C4-2B (cell line): Measurements from ENCODE around the gene SYPL2.

Experiments used
- H3K27ac ChIP-seq: fragments of 450-650 bp; 2 replicates; pipeline ENCODE4 v1.5.1; 2017
- ZFX ChIP-seq: fragments of 450-650 bp; IDR thresholded peaks from 2 replicates; pipeline ENCODE4 v1.6.1; 2017
- TF ChIP-seq, protein P1 (sequence below): fragments of 450-650 bp; conservative IDR thresholded peaks from 2 replicates; pipeline ENCODE4 v1.5.1; 2017; ENCODE audit warnings: mild to moderate bottlenecking

The SYPL2 gene

DNA sequence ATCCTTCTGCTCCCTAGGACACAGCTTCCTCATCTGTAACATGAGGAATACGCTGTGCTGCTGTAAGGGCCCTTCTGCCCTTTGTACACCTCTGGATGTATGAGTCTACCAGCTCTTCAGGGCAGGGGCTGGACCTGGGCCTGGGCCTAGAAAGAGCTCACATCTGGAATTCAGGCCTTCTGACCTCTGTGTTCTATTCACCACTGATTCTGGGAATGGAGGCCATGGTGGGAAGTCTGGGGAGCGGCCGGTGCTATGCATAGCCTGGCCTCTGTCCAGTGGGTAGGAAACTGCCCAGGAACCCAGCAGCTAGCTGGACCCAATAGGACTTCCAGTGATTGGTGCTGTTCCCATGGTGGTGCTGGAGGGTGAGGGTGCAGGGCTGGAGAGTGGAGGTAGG lies 62.4 kb downstream of the SYPL2 start:
- no peak overlapping the region for H3K27ac ChIP-seq
- TF ChIP-seq, protein P1, sequence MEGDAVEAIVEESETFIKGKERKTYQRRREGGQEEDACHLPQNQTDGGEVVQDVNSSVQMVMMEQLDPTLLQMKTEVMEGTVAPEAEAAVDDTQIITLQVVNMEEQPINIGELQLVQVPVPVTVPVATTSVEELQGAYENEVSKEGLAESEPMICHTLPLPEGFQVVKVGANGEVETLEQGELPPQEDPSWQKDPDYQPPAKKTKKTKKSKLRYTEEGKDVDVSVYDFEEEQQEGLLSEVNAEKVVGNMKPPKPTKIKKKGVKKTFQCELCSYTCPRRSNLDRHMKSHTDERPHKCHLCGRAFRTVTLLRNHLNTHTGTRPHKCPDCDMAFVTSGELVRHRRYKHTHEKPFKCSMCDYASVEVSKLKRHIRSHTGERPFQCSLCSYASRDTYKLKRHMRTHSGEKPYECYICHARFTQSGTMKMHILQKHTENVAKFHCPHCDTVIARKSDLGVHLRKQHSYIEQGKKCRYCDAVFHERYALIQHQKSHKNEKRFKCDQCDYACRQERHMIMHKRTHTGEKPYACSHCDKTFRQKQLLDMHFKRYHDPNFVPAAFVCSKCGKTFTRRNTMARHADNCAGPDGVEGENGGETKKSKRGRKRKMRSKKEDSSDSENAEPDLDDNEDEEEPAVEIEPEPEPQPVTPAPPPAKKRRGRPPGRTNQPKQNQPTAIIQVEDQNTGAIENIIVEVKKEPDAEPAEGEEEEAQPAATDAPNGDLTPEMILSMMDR, result no peak

DNA sequence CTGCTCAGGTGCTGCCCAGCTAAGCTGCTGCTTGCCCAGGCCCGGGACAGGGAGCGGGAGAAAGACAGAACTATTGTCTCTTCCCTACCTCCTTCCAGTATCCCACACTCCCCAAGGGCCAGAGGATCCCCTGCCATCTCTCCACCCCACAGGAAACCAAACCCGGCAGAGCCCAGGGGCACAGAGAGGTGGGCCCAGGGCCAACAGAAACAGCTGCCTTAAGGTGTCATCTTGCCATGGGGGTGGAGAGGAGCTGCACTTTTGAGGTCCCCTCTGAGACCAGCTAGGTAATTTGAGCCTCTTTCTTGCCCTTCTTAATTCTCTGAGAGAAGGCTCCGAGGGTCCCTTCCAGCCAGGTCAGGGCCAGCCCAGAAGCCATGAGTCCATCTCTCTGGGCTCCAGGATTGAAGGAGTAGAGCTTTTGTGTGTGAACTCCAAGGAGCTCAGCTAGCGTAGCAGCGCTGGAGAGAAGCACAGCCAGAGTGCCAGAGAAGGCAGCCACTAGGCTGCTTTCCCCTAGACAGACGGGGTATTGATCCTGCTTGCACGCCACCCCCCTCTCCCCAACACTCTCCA lies 63.6 kb downstream of the SYPL2 start:
- TF ChIP-seq, protein P1, result no peak
- no peak for TF ChIP-seq ZFX
- H3K27ac ChIP-seq, result no peak overlapping the region

DNA sequence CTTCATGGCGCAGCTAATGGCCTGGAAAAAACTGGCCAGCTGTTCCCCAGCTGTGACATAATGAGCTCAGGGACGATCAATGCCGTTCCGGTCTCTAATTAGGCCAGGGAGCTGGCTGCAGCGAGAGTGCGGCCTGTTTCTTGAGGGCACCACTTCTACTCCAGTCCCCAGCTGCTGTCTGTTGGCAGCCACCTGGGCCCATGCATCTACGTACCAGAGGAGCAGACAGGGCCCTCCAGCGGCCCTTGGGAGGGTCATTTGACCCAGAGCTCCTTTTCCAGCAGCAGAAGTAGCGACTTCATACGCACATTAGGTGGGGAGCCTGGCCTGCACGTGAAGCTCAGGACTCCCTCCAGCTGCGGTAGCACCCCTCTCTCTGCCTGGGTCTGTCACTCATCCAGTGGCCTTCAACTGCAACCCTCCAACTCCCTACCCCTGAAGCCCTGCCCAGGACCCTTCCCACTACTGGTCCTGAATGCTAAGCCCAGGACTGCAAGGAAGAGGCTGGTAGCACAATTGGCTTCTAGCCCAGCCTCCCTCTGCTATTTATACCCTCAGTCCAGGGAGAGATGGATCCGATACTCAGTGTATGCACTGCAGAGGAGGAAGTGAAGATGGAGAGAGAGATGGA lies 64.2 kb downstream of the SYPL2 start:
- TF ChIP-seq, protein P1, result no peak
- no peak for TF ChIP-seq ZFX
- no peak overlapping the region for H3K27ac ChIP-seq

DNA sequence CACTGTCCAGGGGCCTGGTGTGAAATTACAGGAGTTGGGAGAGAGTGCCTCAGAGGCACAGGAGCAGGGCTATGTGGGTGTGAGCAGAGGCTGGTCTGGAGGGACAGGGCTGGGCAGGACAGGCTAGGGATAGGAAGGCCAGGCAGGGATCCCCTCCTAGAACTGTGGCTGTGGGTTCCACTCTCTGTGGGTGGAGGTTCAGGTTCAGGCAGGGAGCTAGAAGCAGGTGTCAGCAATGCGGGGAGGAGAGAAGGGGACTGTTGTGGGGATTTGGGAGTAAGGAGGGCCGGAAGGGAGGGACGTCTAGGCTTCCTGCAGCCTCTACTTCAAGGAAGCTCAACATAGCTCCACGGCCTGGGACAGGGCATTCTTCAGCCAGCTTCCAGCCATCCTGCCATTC lies 65.0 kb downstream of the SYPL2 start:
- TF ChIP-seq ZFX, result no peak
- TF ChIP-seq, protein P1, result no peak
- H3K27ac ChIP-seq, result no peak overlapping the region
